Liver (tissue), 9 donors: ENCODE measurements around the gene PHETA1. TPM values are rescaled to one million over a fixed set of nuclear protein-coding genes. Genes with fewer than 3 reads are reported as not detected.

Source experiments
- DNase-seq: peaks from one replicate; pipeline ENCODE4 v3.0.0-alpha.2; 2017; ENCODE audit warnings: low spot score
- H3K27ac ChIP-seq, 2 donors: one replicate each; pipeline ENCODE4 v1.7.0; 2013; ENCODE audit warnings: inconsistent platforms in 2 of 2, low read length in 2 of 2, control low read depth in 1 of 2, low read depth in 1 of 2, mild to moderate bottlenecking in 1 of 2
- H3K27me3 ChIP-seq, 4 donors: one replicate each; pipeline versions ENCODE4 v1.6.1 to v1.7.0; 2013; ENCODE audit warnings: low read length in 3 of 4, inconsistent platforms in 1 of 4, mild to moderate bottlenecking in 1 of 4, moderate library complexity in 1 of 4; ENCODE audit not compliant: control insufficient read depth in 4 of 4, insufficient read depth in 4 of 4
- H3K36me3 ChIP-seq, 4 donors: one replicate each; pipeline versions ENCODE4 v1.6.1 to v1.7.0; 2013; ENCODE audit warnings: low read length in 3 of 4, mild to moderate bottlenecking in 3 of 4, low read depth in 1 of 4, moderate library complexity in 1 of 4; ENCODE audit not compliant: control insufficient read depth in 4 of 4, insufficient read depth in 3 of 4
- H3K4me1 ChIP-seq, 4 donors: one replicate each; pipeline versions ENCODE4 v1.6.1 to v1.7.0; 2013; ENCODE audit warnings: low read length in 3 of 4, mild to moderate bottlenecking in 3 of 4, moderate library complexity in 1 of 4; ENCODE audit not compliant: control insufficient read depth in 4 of 4, insufficient read depth in 4 of 4
- H3K4me3 ChIP-seq, 3 donors: one replicate each; pipeline versions ENCODE4 v1.6.1 to v1.7.0; 2013; ENCODE audit warnings: low read length in 3 of 3, control low read depth in 1 of 3, low read depth in 1 of 3, mild to moderate bottlenecking in 1 of 3
- H3K9ac ChIP-seq, 2 donors: one replicate each; pipeline ENCODE4 v1.7.0; 2013; ENCODE audit warnings: low read length in 2 of 2, mild to moderate bottlenecking in 2 of 2, moderate library complexity in 2 of 2, control low read depth in 1 of 2, low read depth in 1 of 2
- H3K9me3 ChIP-seq, 4 donors: one replicate each; pipeline versions ENCODE4 v1.6.1 to v1.7.0; 2013; ENCODE audit warnings: low read length in 3 of 4; ENCODE audit not compliant: control insufficient read depth in 4 of 4
- EGR1 ChIP-seq, 2 donors: IDR thresholded peaks; 2 replicates each; pipeline ENCODE4 v1.6.1; 2016 to 2018; ENCODE audit warnings: antibody characterized with exemption in 2 of 2, low read depth in 2 of 2
- FOXA1 ChIP-seq: IDR thresholded peaks from 2 replicates; pipeline ENCODE4 v1.6.1; 2016; ENCODE audit warnings: antibody characterized with exemption
- FOXA2 ChIP-seq: IDR thresholded peaks from 2 replicates; pipeline ENCODE4 v1.6.1; 2016; ENCODE audit warnings: antibody characterized with exemption
- GABPA ChIP-seq, 2 donors: IDR thresholded peaks in 1 of 2; conservative IDR thresholded peaks in 1 of 2; 2 replicates each; pipeline ENCODE4 v1.6.1; 2016; ENCODE audit warnings: antibody characterized with exemption in 2 of 2, mild to moderate bottlenecking in 1 of 2, moderate library complexity in 1 of 2
- HNF4A ChIP-seq, 2 donors: conservative IDR thresholded peaks; 2 replicates each; pipeline ENCODE4 v1.6.1; 2016; ENCODE audit warnings: antibody characterized with exemption in 2 of 2, mild to moderate bottlenecking in 2 of 2
- HNF4G ChIP-seq: IDR thresholded peaks from 2 replicates; pipeline ENCODE4 v1.6.1; 2016; ENCODE audit warnings: antibody characterized with exemption
- JUND ChIP-seq, 2 donors: IDR thresholded peaks; 2 replicates each; pipeline ENCODE4 v1.6.1; 2016; ENCODE audit warnings: antibody characterized with exemption in 2 of 2
- NR2F2 ChIP-seq: IDR thresholded peaks from 2 replicates; pipeline ENCODE4 v1.6.1; 2016; ENCODE audit warnings: antibody characterized with exemption
- RAD21 ChIP-seq, 2 donors: IDR thresholded peaks; 2 replicates each; pipeline ENCODE4 v1.6.1; 2016; ENCODE audit warnings: antibody characterized with exemption in 2 of 2, mild to moderate bottlenecking in 2 of 2
- RXRA ChIP-seq, 2 donors: IDR thresholded peaks; 2 replicates each; pipeline ENCODE4 v1.6.1; 2017 to 2018; ENCODE audit warnings: antibody characterized with exemption in 2 of 2, mild to moderate bottlenecking in 1 of 2
- SP1 ChIP-seq: IDR thresholded peaks from 2 replicates; pipeline ENCODE4 v1.6.1; 2018; ENCODE audit warnings: antibody characterized with exemption, mild to moderate bottlenecking
- TAF1 ChIP-seq: conservative IDR thresholded peaks from 2 replicates; pipeline ENCODE4 v1.6.1; 2016; ENCODE audit warnings: antibody characterized with exemption, mild to moderate bottlenecking
- YY1 ChIP-seq: IDR thresholded peaks from 2 replicates; pipeline ENCODE4 v1.6.1; 2016; ENCODE audit warnings: antibody characterized with exemption, mild to moderate bottlenecking
- WGBS: extraction: QIAGEN DNeasy Blood & Tissue Kit; methylation state at CpG from one replicate; pipeline ENCODE4 v1.1.7; 2013; 5-methylcytosine and 5-hydroxymethylcytosine counted together
- polyA plus RNA-seq, 2 donors: library from polyadenylated mRNA; stranded (reverse) in 1 of 2; unstranded in 1 of 2; fragments of 200-250 nt in 1 of 2; fragments of >200 nt in 1 of 2; fragmentation: Nextera tagmentation in 1 of 2; extraction: Ambion mirVana in 1 of 2; gene quantifications; one replicate each; pipeline versions ENCODE4 v1.2.1 to v1.2.3, GENCODE V29; 2013 to 2015
- total RNA-seq, 2 donors: library from RNA; depleted of rRNA; stranded (reverse); fragments of >200 nt; gene quantifications; one replicate each; pipeline ENCODE4 v1.2.3, GENCODE V29; 2014
- TF ChIP-seq, protein P1 (sequence below): IDR thresholded peaks from 2 replicates; pipeline ENCODE4 v1.6.1; 2016; ENCODE audit warnings: antibody characterized with exemption, mild to moderate bottlenecking
- TF ChIP-seq, protein P2 (sequence below): IDR thresholded peaks from 2 replicates; pipeline ENCODE4 v1.6.1; 2016; ENCODE audit warnings: antibody characterized with exemption
- TF ChIP-seq, protein P3 (sequence below): fragments of 150-350 bp; IDR thresholded peaks from 2 replicates; pipeline ENCODE4 v1.5.1; 2017; ENCODE audit warnings: improper control_type of control experiment, low read depth, low read length; ENCODE audit not compliant: missing input control
- TF ChIP-seq, protein P4 (sequence below): IDR thresholded peaks from 2 replicates; pipeline ENCODE4 v1.6.1; 2016; ENCODE audit warnings: antibody characterized with exemption
- TF ChIP-seq, protein P5 (sequence below): IDR thresholded peaks from 2 replicates; pipeline ENCODE4 v1.6.1; 2016; ENCODE audit warnings: antibody characterized with exemption
- donor health status: healthy.
- donor health status: healthy.
- donor health status: healthy.
- donor health status: healthy.
- donor health status: healthy.

PHETA1 gene
- total and polyA plus RNA-seq, 4 donors: 2.4 to 5.7 (median 3.9) TPM

DNA sequence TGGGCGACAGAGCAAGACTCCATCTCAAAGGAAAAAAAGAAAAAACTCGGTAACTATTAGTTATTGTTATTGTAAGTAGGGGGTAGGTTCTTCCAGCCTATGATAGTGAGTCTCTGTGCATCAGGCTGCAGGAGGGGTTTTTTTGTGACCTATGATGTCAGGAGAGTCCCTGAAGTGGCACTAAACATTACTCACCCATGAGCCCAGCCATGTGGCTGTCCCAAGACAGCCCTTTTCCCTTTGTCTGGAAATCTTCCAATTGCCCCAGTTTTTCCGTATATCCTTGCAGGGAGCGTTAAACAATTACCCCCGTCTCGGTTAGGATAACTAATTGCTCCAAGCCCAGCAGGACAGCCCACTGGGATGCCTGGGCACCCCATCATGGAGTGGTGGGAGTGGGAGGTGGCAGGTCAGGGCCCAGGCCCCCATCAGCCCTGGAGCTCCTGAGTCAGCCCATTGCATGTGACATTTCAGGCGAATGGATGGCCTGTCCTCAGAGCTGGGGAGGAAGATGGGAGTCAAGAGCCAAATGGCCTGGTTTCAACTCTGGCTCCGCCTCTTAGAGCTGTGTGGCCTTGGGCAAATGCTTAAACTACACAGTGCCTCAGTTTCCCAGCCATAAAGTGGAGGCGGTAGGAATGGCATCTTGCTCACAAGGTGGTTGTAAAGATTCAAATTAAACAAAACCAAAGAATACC, 16.4 kb downstream of the PHETA1 start:
- Histone ChIP-seq H3K9ac (no peak overlapping the region), H3K4me1 (no peaks in the 10 kb centered on the region), H3K27ac (no peak overlapping the region), H3K27me3 (no peaks in the 10 kb centered on the region), H3K9me3 (peaks cover 2 to 9% (median 3%) of the 10 kb centered on the region in 4 donors), H3K36me3 (peaks cover 2 to 25% (median 16%) of the 10 kb centered on the region in 4 donors), H3K4me3 (no peak overlapping the region)
- no peak for TF ChIP-seq RXRA (IDR thresholded peaks at IDR 0.05)
- TF ChIP-seq, protein P1, sequence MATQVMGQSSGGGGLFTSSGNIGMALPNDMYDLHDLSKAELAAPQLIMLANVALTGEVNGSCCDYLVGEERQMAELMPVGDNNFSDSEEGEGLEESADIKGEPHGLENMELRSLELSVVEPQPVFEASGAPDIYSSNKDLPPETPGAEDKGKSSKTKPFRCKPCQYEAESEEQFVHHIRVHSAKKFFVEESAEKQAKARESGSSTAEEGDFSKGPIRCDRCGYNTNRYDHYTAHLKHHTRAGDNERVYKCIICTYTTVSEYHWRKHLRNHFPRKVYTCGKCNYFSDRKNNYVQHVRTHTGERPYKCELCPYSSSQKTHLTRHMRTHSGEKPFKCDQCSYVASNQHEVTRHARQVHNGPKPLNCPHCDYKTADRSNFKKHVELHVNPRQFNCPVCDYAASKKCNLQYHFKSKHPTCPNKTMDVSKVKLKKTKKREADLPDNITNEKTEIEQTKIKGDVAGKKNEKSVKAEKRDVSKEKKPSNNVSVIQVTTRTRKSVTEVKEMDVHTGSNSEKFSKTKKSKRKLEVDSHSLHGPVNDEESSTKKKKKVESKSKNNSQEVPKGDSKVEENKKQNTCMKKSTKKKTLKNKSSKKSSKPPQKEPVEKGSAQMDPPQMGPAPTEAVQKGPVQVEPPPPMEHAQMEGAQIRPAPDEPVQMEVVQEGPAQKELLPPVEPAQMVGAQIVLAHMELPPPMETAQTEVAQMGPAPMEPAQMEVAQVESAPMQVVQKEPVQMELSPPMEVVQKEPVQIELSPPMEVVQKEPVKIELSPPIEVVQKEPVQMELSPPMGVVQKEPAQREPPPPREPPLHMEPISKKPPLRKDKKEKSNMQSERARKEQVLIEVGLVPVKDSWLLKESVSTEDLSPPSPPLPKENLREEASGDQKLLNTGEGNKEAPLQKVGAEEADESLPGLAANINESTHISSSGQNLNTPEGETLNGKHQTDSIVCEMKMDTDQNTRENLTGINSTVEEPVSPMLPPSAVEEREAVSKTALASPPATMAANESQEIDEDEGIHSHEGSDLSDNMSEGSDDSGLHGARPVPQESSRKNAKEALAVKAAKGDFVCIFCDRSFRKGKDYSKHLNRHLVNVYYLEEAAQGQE: no peak
- TF ChIP-seq FOXA2: no peak
- TF ChIP-seq YY1: no peak
- TF ChIP-seq FOXA1: no peak
- TF ChIP-seq TAF1: no peak
- DNase-seq: no peak
- 88% methylated on average over 9 of the region's 9 CpGs for WGBS

DNA sequence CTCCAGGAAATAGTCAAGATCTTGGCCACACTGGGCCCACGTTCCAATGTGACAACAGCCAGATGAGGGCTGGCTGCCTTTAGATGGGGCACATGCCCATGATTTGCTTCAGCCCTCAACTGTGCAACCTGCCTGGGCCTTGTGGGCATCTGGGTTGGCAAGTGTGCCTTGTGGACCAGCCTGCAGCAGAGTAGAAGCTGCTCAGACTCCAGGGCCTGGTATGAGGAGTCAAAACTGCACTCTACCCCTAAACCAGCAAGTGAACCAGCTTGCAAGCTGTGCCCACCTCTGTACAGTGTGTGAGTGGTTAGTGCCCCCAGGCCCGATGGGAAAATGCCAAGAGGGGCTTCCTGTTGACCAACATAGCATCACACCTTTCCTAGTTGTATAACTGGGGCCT, 17.9 kb downstream of the PHETA1 start:
- Histone ChIP-seq H3K27me3 (no peaks in the 10 kb centered on the region), H3K27ac (no peak overlapping the region), H3K4me1 (no peaks in the 10 kb centered on the region), H3K36me3 (peaks cover 2 to 33% (median 19%) of the 10 kb centered on the region in 4 donors), H3K4me3 (no peak overlapping the region), H3K9me3 (peaks cover 2 to 10% (median 4%) of the 10 kb centered on the region in 4 donors), H3K9ac (no peak overlapping the region)
- 90% methylated on average over 2 of the region's 2 CpGs for whole genome bisulfite sequencing
- no peak for DNase-seq
- TF ChIP-seq RAD21 (IDR thresholded peaks at IDR 0.05) (no peak), RXRA (IDR thresholded peaks at IDR 0.05) (no peak), SP1 (no peak), GABPA (IDR thresholded peaks at IDR 0.05 in 1 of 2, conservative IDR thresholded peaks at IDR 0.05 in 1 of 2) (no peak), HNF4G (no peak), YY1 (no peak), TAF1 (no peak), EGR1 (IDR thresholded peaks at IDR 0.05; ENCODE audit: low read depth in 2 of 2) (no peak), FOXA1 (no peak), JUND (IDR thresholded peaks at IDR 0.05) (no peak), HNF4A (conservative IDR thresholded peaks at IDR 0.05) (no peak), FOXA2 (no peak), NR2F2 (no peak)
- TF ChIP-seq, protein P1: no peak
- TF ChIP-seq, protein P2, sequence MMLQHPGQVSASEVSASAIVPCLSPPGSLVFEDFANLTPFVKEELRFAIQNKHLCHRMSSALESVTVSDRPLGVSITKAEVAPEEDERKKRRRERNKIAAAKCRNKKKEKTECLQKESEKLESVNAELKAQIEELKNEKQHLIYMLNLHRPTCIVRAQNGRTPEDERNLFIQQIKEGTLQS: no peak
- TF ChIP-seq, protein P3, sequence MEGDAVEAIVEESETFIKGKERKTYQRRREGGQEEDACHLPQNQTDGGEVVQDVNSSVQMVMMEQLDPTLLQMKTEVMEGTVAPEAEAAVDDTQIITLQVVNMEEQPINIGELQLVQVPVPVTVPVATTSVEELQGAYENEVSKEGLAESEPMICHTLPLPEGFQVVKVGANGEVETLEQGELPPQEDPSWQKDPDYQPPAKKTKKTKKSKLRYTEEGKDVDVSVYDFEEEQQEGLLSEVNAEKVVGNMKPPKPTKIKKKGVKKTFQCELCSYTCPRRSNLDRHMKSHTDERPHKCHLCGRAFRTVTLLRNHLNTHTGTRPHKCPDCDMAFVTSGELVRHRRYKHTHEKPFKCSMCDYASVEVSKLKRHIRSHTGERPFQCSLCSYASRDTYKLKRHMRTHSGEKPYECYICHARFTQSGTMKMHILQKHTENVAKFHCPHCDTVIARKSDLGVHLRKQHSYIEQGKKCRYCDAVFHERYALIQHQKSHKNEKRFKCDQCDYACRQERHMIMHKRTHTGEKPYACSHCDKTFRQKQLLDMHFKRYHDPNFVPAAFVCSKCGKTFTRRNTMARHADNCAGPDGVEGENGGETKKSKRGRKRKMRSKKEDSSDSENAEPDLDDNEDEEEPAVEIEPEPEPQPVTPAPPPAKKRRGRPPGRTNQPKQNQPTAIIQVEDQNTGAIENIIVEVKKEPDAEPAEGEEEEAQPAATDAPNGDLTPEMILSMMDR: no peak
- TF ChIP-seq, protein P4, sequence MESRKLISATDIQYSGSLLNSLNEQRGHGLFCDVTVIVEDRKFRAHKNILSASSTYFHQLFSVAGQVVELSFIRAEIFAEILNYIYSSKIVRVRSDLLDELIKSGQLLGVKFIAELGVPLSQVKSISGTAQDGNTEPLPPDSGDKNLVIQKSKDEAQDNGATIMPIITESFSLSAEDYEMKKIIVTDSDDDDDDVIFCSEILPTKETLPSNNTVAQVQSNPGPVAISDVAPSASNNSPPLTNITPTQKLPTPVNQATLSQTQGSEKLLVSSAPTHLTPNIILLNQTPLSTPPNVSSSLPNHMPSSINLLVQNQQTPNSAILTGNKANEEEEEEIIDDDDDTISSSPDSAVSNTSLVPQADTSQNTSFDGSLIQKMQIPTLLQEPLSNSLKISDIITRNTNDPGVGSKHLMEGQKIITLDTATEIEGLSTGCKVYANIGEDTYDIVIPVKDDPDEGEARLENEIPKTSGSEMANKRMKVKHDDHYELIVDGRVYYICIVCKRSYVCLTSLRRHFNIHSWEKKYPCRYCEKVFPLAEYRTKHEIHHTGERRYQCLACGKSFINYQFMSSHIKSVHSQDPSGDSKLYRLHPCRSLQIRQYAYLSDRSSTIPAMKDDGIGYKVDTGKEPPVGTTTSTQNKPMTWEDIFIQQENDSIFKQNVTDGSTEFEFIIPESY: no peak
- TF ChIP-seq, protein P5, sequence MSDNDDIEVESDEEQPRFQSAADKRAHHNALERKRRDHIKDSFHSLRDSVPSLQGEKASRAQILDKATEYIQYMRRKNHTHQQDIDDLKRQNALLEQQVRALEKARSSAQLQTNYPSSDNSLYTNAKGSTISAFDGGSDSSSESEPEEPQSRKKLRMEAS: no peak
